CD4-positive, alpha-beta T cell (primary cell): ENCODE measurements around the gene LPP. TPM values are rescaled to one million over a fixed set of nuclear protein-coding genes. Genes with fewer than 3 reads are reported as not detected.

ENCODE experiments used
- ATAC-seq: fragments of 200-7000 bp; cut with Tn5 transposase; one replicate; pipeline ENCODE4 v1.10.0; 2022; ENCODE audit warnings: mild to moderate bottlenecking; ENCODE audit not compliant: poor library complexity
- CTCF ChIA-PET: fragments of 350-600 bp; sonication (Branson Sonifier 250); formaldehyde crosslinking; loops from one replicate; lab custom pipeline; 2021; ENCODE audit warnings: antibody characterized with exemption, inconsistent platforms; lab: Charles Lee
- POLR2A ChIA-PET: fragments of 350-600 bp; sonication (Branson Sonifier 250); formaldehyde crosslinking; loops from one replicate; lab custom pipeline; 2021; ENCODE audit warnings: antibody characterized with exemption, inconsistent platforms; lab: Charles Lee
- DNase-seq, 14 experiments: peaks; one replicate each; pipeline ENCODE4 v3.0.0-alpha.2; 2013 to 2020; ENCODE audit warnings: mixed read lengths in 2 of 14
- H3K27ac ChIP-seq, 2 donors: one replicate each; pipeline versions ENCODE4 v1.5.1 to v1.7.0; 2013; ENCODE audit warnings: low read length in 2 of 2, low read depth in 1 of 2, mild to moderate bottlenecking in 1 of 2
- H3K27me3 ChIP-seq, 2 experiments: 1 replicate in 1 of 2; 2 replicates in 1 of 2; pipeline versions ENCODE4 v1.6.1 to v1.7.0; 2013; ENCODE audit warnings: low read length in 2 of 2, control low read depth in 1 of 2, mild to moderate bottlenecking in 1 of 2, moderate library complexity in 1 of 2; ENCODE audit not compliant: insufficient read depth in 2 of 2, control insufficient read depth in 1 of 2
- H3K36me3 ChIP-seq: one replicate; pipeline ENCODE4 v1.6.1; 2013; ENCODE audit warnings: low read length, control low read depth; ENCODE audit not compliant: insufficient read depth
- H3K4me1 ChIP-seq: one replicate; pipeline ENCODE4 v1.6.1; 2013; ENCODE audit warnings: low read length, control low read depth; ENCODE audit not compliant: insufficient read depth
- H3K4me3 ChIP-seq: one replicate; pipeline ENCODE4 v1.5.1; 2013; ENCODE audit warnings: mild to moderate bottlenecking, low read length, moderate library complexity
- H3K9me3 ChIP-seq, 2 experiments: 1 replicate in 1 of 2; 2 replicates in 1 of 2; pipeline versions ENCODE4 v1.6.1 to v1.7.0; 2013; ENCODE audit warnings: low read length in 2 of 2, mild to moderate bottlenecking in 2 of 2, control low read depth in 1 of 2, moderate library complexity in 1 of 2; ENCODE audit not compliant: control insufficient read depth in 1 of 2, insufficient read depth in 1 of 2
- H3K27ac Mint-ChIP-seq: one replicate; pipeline ENCODE4 v1.8.0; 2020; ENCODE audit warnings: mixed read lengths
- H3K27me3 Mint-ChIP-seq: one replicate; pipeline ENCODE4 v1.8.0; 2021; ENCODE audit warnings: mixed read lengths
- H3K36me3 Mint-ChIP-seq: one replicate; pipeline ENCODE4 v1.8.0; 2021; ENCODE audit warnings: low read depth, mixed read lengths
- H3K4me1 Mint-ChIP-seq: one replicate; pipeline ENCODE4 v1.8.0; 2021; ENCODE audit warnings: low read depth, mixed read lengths
- H3K4me3 Mint-ChIP-seq: one replicate; pipeline ENCODE4 v1.8.0; 2020; ENCODE audit warnings: mild to moderate bottlenecking, mixed read lengths
- H3K9me3 Mint-ChIP-seq: one replicate; pipeline ENCODE4 v1.8.0; 2020; ENCODE audit warnings: mixed read lengths
- CTCF ChIP-seq: fragments of 200-600 bp; IDR thresholded peaks from one replicate; pipeline ENCODE4 v1.8.0; 2022; ENCODE audit warnings: antibody characterized with exemption, mild to moderate bottlenecking
- intact Hi-C, 2 experiments: fragments of 100-400 bp; cut with DNase I in 1 of 2; cut with micrococcal nuclease in 1 of 2; formaldehyde crosslinking; loops; one replicate each; pipeline versions ENCODE4 v1.15.1 to v1.9.0; 2023 to 2025; cut with DNase I, micrococcal nuclease
- total RNA-seq, 174 experiments: library from RNA in 2 of 174; stranded (reverse) in 2 of 174; gene quantifications; one replicate each; pipeline ENCODE4 v1.2.3 and lab custom pipeline; 2021 to 2026

The LPP gene
- total RNA-seq, 2 experiments from 2014 or later, result 45.6 to 45.9 TPM

GRCh38 chr3:188184649-188185048, 30.7 kb downstream of the LPP start:
- Histone ChIP-seq H3K27me3 (no peaks in the 10 kb centered on the region), H3K4me1 (peaks cover 9% of the 10 kb centered on the region), H3K36me3 (no peaks in the 10 kb centered on the region), H3K4me3 (no peak overlapping the region), H3K27ac (no peak overlapping the region), H3K9me3 (no peaks in the 10 kb centered on the region)
- peaks cover 2% of the 10 kb centered on the region for H3K36me3 Mint-ChIP-seq
- H3K9me3 Mint-ChIP-seq, result no peaks in the 10 kb centered on the region
- ChIA-PET POLR2A (no interaction called here), CTCF (interaction anchor here (2.1 kb wide), 1 partner anchor 444 kb away, joined by 7 read pairs; no protein-coding TSS in a partner anchor)
- peaks cover 51% of the 10 kb centered on the region for H3K4me1 Mint-ChIP-seq
- no peak for DNase-seq
- ATAC-seq, result no peak
- TF ChIP-seq CTCF, result no peak
- no peak overlapping the region for H3K27ac Mint-ChIP-seq
- no peak overlapping the region for H3K4me3 Mint-ChIP-seq
- intact Hi-C loops, result no loop called here
- H3K27me3 Mint-ChIP-seq, result no peaks in the 10 kb centered on the region

- Mint-ChIP-seq H3K36me3 (peaks cover 4% of the 10 kb centered on the region), H3K4me3 (no peak overlapping the region), H3K27ac (peak overlapping the region; percentile 56), H3K9me3 (no peaks in the 10 kb centered on the region), H3K4me1 (peaks cover 44% of the 10 kb centered on the region), H3K27me3 (no peaks in the 10 kb centered on the region)
- peak in 2 of 14 experiments; percentile 11 to 19 for DNase-seq
- no peaks in the 10 kb centered on the region for H3K9me3 ChIP-seq
- POLR2A ChIA-PET, result interaction anchor here (0.6 to 1.3 kb wide), 5 partner anchors 12 to 440 kb away, joined by 3 to 5 read pairs (median 3); partner anchors contain the start of gene BCL6
- peaks cover 10% of the 10 kb centered on the region for H3K4me1 ChIP-seq
- TF ChIP-seq CTCF, result no peak
- H3K27ac ChIP-seq, result no peak overlapping the region
- no peak overlapping the region for H3K4me3 ChIP-seq
- CTCF ChIA-PET, result interaction anchor here (2.1 kb wide), 1 partner anchor 445 kb away, joined by 7 read pairs; no protein-coding TSS in a partner anchor
- intact Hi-C loops, result no loop called here
- H3K27me3 ChIP-seq, result no peaks in the 10 kb centered on the region
- ATAC-seq, result peak; percentile 26
- no peaks in the 10 kb centered on the region for H3K36me3 ChIP-seq
Observed at GRCh38 chr3:188185717-188186251, 31.8 kb downstream of the LPP start.

- Mint-ChIP-seq H3K27ac (no peak overlapping the region), H3K27me3 (no peaks in the 10 kb centered on the region), H3K36me3 (peaks cover 13% of the 10 kb centered on the region), H3K4me3 (no peak overlapping the region), H3K4me1 (peaks cover 46% of the 10 kb centered on the region), H3K9me3 (no peaks in the 10 kb centered on the region)
- no peak for TF ChIP-seq CTCF
- DNase-seq (peak in 3 of 14 experiments; percentile 56 to 60 (median 57)), ATAC-seq (peak; percentile 43)
- Histone ChIP-seq H3K36me3 (peaks cover 3% of the 10 kb centered on the region), H3K27ac (no peak overlapping the region), H3K4me3 (no peak overlapping the region), H3K4me1 (peaks cover 10% of the 10 kb centered on the region), H3K9me3 (no peaks in the 10 kb centered on the region), H3K27me3 (no peaks in the 10 kb centered on the region)
- POLR2A ChIA-PET, result interaction anchor here (1.6 kb wide), 1 partner anchor 442 kb away, joined by 4 read pairs; the partner anchor contains the start of gene BCL6
- intact Hi-C loops, result no loop called here
- CTCF ChIA-PET, result interaction anchor here (1.7 kb wide), 1 partner anchor 11 kb away, joined by 4 read pairs; no protein-coding TSS in a partner anchor
Observed at GRCh38 chr3:188187053-188187452, 33.1 kb downstream of the LPP start.
